K562 (cell line): ENCODE results near the gene CDC6. TPM values are rescaled to one million over a fixed set of nuclear protein-coding genes. Genes with fewer than 3 reads are reported as not detected.

Experiments used
- ASH1L ChIP-seq: fragments of 450-650 bp; IDR thresholded peaks from 2 replicates; pipeline ENCODE4 v1.6.1; 2018; ENCODE audit warnings: borderline replicate concordance, mild to moderate bottlenecking, low read depth; ENCODE audit not compliant: partially characterized antibody
- CSDE1 ChIP-seq, 2 experiments: fragments of 450-650 bp; IDR thresholded peaks; 2 replicates each; pipeline ENCODE4 v1.6.1; 2016; ENCODE audit warnings: mild to moderate bottlenecking in 1 of 2
- DDX20 ChIP-seq: fragments of 450-650 bp; IDR thresholded peaks from 2 replicates; pipeline ENCODE4 v1.6.1; 2016; ENCODE audit warnings: missing genetic modification characterization, low read depth, mild to moderate bottlenecking, missing compliant biosample characterization, moderate library complexity
- DMBX1 ChIP-seq: fragments of 250-450 bp; sonication (Bioruptor Pico); IDR thresholded peaks from 2 replicates; pipeline ENCODE4 v1.8.0; 2022; ENCODE audit warnings: inconsistent platforms, mild to moderate bottlenecking, moderate library complexity, borderline replicate concordance
- ILF3 ChIP-seq: fragments of 450-650 bp; IDR thresholded peaks from 2 replicates; pipeline ENCODE4 v1.6.1; 2018; ENCODE audit warnings: antibody characterized with exemption, mild to moderate bottlenecking, moderate library complexity, borderline replicate concordance
- JUND ChIP-seq, 2 experiments: IDR thresholded peaks; 2 replicates in 1 of 2; 3 replicates in 1 of 2; pipeline ENCODE4 v1.6.1; 2011; ENCODE audit warnings: borderline replicate concordance in 2 of 2, low read depth in 2 of 2, low read length in 2 of 2, improper control_type of control experiment in 1 of 2, missing biosample characterization in 1 of 2, missing genetic modification characterization in 1 of 2, missing genetic modification reagents in 1 of 2
- KAT2B ChIP-seq: IDR thresholded peaks from one replicate; pipeline ENCODE4 v1.6.1; 2012; ENCODE audit warnings: low read depth, mild to moderate bottlenecking, control low read depth, inconsistent platforms, low read length, moderate library complexity
- KDM1A ChIP-seq, 2 experiments: fragments of 450-650 bp; IDR thresholded peaks; 2 replicates each; pipeline ENCODE4 v1.6.1; 2016; ENCODE audit warnings: mild to moderate bottlenecking in 2 of 2
- KHSRP ChIP-seq: fragments of 450-650 bp; IDR thresholded peaks from 2 replicates; pipeline ENCODE4 v1.6.1; 2017
- L3MBTL2 ChIP-seq: fragments of 450-650 bp; IDR thresholded peaks from 2 replicates; pipeline ENCODE4 v1.6.1; 2016; ENCODE audit warnings: mild to moderate bottlenecking, moderate library complexity
- PHF20 ChIP-seq: fragments of 450-650 bp; IDR thresholded peaks from 2 replicates; pipeline ENCODE4 v1.6.1; 2018; ENCODE audit not compliant: partially characterized antibody
- PTBP1 ChIP-seq: fragments of 200-400 bp; formaldehyde crosslinking; IDR thresholded peaks from 2 replicates; pipeline ENCODE4 v1.6.1; 2017; ENCODE audit warnings: low read depth, low read length
- SRSF1 ChIP-seq: fragments of 200-400 bp; formaldehyde crosslinking; IDR thresholded peaks from 2 replicates; pipeline ENCODE4 v1.6.1; 2017; ENCODE audit warnings: mild to moderate bottlenecking, low read depth, low read length, moderate library complexity
- TCF7 ChIP-seq: sonication (generic); IDR thresholded peaks from 2 replicates; pipeline ENCODE4 v1.6.1; 2016; ENCODE audit warnings: antibody characterized with exemption, borderline replicate concordance
- TSC22D4 ChIP-seq: fragments of 450-650 bp; IDR thresholded peaks from 2 replicates; pipeline ENCODE4 v1.6.1; 2016; ENCODE audit warnings: missing genetic modification characterization, missing biosample characterization, control low read depth
- U2AF1 ChIP-seq: fragments of 200-400 bp; formaldehyde crosslinking; optimal IDR thresholded peaks from 2 replicates; pipeline ENCODE3; 2017; ENCODE audit warnings: mild to moderate bottlenecking, low read depth, low read length, moderate library complexity
- XRCC5 ChIP-seq: fragments of 200-400 bp; formaldehyde crosslinking; IDR thresholded peaks from 2 replicates; pipeline ENCODE4 v1.6.1; 2017; ENCODE audit warnings: low read depth, mild to moderate bottlenecking, low read length
- ZBTB7A ChIP-seq: IDR thresholded peaks from 2 replicates; pipeline ENCODE4 v1.6.1; 2011; ENCODE audit warnings: low read depth, mild to moderate bottlenecking, low read length, moderate library complexity, borderline replicate concordance; ENCODE audit not compliant: control insufficient read depth
- polyA plus RNA-seq, 8 experiments: library from polyadenylated mRNA; depleted of rRNA in 4 of 8; stranded (reverse) in 5 of 8; unstranded in 3 of 8; fragments of >200 nt; fragmentation: Nextera tagmentation in 2 of 8; fragmentation: Illumina TruSeq in 1 of 8; extraction: Ambion mirVana in 2 of 8; extraction: Trizol in 1 of 8; gene quantifications; 2 replicates each; pipeline versions ENCODE4 v1.2.1 to v1.2.3, GENCODE V29; 2011 to 2014; ENCODE audit warnings: inconsistent platforms in 1 of 8, missing spikeins in 1 of 8
- total RNA-seq, 7 experiments: library from RNA; depleted of rRNA in 6 of 7; stranded (reverse); fragments of >200 nt in 6 of 7; fragmentation: Illumina TruSeq in 2 of 7; extraction: Trizol in 2 of 7; gene quantifications; 2 replicates each; pipeline versions ENCODE4 v1.2.1 to v1.2.3, GENCODE V29; 2011 to 2021; ENCODE audit warnings: low replicate concordance in 1 of 7
- TF ChIP-seq, protein P1 (sequence below): sonication (generic); formaldehyde crosslinking; IDR thresholded peaks from 2 replicates; pipeline ENCODE4 v1.8.1; 2023; ENCODE audit warnings: missing genetic modification reagents, mild to moderate bottlenecking, borderline replicate concordance
- TF ChIP-seq, protein P2 (sequence below): fragments of 450-650 bp; formaldehyde crosslinking; IDR thresholded peaks from 2 replicates; pipeline ENCODE4 v1.4.0; 2022; ENCODE audit warnings: missing genetic modification characterization
- TF ChIP-seq, protein P3 (sequence below), 2 experiments: IDR thresholded peaks; 2 replicates each; pipeline ENCODE4 v1.6.1; 2011; ENCODE audit warnings: borderline replicate concordance in 1 of 2, control low read depth in 1 of 2, low read depth in 1 of 2, low read length in 1 of 2, mild to moderate bottlenecking in 1 of 2, mixed read lengths in 1 of 2, moderate library complexity in 1 of 2; ENCODE audit not compliant: insufficient read depth in 1 of 2, insufficient read length in 1 of 2, poor library complexity in 1 of 2, severe bottlenecking in 1 of 2; ENCODE audit errors: extremely low read depth in 1 of 2

CDC6 gene
- total and polyA plus RNA-seq, 9 of the 15 experiments (the other 6 are each of a cell fraction or from before 2014, with no cell fraction given): 29.6 to 141 (median 106) TPM

DNA sequence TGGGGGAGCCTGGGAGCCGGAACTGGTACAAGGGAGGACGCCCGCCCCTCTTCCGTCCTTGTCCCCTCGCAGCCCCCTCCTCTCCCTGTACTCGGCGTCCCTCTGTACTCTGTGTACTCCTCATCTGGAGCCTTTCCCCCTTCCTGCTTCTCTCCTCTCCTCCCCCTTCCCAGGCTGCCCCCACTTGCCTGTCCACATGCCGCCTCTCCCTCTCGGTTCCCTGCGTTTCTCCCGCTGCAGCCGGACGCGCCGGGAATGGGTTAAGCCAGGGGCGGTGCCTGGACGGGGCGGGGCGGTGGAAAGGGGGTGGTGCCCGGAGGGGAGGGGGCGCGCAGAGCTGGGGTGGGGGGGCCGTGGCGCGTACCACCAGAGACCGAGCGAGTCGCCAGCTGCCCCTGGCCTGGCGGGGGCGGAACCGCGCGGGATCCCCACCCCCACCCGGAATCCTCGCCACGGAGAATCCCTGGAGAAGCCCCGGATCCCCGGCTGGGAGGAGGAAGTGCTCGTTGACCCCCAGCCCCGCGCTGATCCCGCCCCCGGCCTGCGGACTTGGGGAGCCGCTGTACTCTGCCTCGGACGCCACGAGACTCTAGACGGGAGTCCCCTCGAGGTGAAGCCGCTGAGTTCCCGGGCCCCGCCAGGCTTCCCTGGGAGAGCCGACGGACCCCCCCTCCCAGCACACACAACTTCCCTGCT is 54.3 kb downstream of the CDC6 start (continued):
- TF ChIP-seq, protein P1, sequence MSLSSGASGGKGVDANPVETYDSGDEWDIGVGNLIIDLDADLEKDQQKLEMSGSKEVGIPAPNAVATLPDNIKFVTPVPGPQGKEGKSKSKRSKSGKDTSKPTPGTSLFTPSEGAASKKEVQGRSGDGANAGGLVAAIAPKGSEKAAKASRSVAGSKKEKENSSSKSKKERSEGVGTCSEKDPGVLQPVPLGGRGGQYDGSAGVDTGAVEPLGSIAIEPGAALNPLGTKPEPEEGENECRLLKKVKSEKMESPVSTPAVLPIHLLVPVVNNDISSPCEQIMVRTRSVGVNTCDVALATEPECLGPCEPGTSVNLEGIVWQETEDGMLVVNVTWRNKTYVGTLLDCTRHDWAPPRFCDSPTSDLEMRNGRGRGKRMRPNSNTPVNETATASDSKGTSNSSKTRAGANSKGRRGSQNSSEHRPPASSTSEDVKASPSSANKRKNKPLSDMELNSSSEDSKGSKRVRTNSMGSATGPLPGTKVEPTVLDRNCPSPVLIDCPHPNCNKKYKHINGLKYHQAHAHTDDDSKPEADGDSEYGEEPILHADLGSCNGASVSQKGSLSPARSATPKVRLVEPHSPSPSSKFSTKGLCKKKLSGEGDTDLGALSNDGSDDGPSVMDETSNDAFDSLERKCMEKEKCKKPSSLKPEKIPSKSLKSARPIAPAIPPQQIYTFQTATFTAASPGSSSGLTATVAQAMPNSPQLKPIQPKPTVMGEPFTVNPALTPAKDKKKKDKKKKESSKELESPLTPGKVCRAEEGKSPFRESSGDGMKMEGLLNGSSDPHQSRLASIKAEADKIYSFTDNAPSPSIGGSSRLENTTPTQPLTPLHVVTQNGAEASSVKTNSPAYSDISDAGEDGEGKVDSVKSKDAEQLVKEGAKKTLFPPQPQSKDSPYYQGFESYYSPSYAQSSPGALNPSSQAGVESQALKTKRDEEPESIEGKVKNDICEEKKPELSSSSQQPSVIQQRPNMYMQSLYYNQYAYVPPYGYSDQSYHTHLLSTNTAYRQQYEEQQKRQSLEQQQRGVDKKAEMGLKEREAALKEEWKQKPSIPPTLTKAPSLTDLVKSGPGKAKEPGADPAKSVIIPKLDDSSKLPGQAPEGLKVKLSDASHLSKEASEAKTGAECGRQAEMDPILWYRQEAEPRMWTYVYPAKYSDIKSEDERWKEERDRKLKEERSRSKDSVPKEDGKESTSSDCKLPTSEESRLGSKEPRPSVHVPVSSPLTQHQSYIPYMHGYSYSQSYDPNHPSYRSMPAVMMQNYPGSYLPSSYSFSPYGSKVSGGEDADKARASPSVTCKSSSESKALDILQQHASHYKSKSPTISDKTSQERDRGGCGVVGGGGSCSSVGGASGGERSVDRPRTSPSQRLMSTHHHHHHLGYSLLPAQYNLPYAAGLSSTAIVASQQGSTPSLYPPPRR: no peak
- TF ChIP-seq, protein P2, sequence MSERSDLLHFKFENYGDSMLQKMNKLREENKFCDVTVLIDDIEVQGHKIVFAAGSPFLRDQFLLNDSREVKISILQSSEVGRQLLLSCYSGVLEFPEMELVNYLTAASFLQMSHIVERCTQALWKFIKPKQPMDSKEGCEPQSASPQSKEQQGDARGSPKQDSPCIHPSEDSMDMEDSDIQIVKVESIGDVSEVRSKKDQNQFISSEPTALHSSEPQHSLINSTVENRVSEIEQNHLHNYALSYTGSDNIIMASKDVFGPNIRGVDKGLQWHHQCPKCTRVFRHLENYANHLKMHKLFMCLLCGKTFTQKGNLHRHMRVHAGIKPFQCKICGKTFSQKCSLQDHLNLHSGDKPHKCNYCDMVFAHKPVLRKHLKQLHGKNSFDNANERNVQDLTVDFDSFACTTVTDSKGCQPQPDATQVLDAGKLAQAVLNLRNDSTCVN (CRISPR knock-in tag): 0 out of 2 replicates have a peak, but pooled peaks have one; percentile 22
- TF ChIP-seq TSC22D4 (tag) (no peak), ZBTB7A (peak; percentile 73; the same call in 1 of the 2 replicates), TCF7 (no peak), XRCC5 (no peak), DDX20 (tag) (no peak), PHF20 (peak; percentile 21), KDM1A (IDR thresholded peaks at IDR 0.05) (no peak), KHSRP (no peak), KAT2B (no peak), ILF3 (no peak), DMBX1 (CRISPR knock-in tag) (no peak), ASH1L (no peak), U2AF1 (no peak), PTBP1 (no peak), L3MBTL2 (no peak), JUND (IDR thresholded peaks at IDR 0.05; ENCODE audit: borderline replicate concordance, low read depth, low read length) (no peak), JUND (tag; IDR thresholded peaks at IDR 0.05; ENCODE audit: borderline replicate concordance, low read depth, low read length) (no peak), CSDE1 (IDR thresholded peaks at IDR 0.05) (no peak), SRSF1 (no peak)
- TF ChIP-seq, protein P3, sequence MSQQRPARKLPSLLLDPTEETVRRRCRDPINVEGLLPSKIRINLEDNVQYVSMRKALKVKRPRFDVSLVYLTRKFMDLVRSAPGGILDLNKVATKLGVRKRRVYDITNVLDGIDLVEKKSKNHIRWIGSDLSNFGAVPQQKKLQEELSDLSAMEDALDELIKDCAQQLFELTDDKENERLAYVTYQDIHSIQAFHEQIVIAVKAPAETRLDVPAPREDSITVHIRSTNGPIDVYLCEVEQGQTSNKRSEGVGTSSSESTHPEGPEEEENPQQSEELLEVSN (IDR thresholded peaks at IDR 0.05; ENCODE audit: borderline replicate concordance in 1 of 2, extremely low read depth in 1 of 2, insufficient read depth in 1 of 2, insufficient read length in 1 of 2, low read depth in 1 of 2, low read length in 1 of 2, poor library complexity in 1 of 2, severe bottlenecking in 1 of 2): no peak
